ENCODE measurements around the gene MVB12B.

DNA sequence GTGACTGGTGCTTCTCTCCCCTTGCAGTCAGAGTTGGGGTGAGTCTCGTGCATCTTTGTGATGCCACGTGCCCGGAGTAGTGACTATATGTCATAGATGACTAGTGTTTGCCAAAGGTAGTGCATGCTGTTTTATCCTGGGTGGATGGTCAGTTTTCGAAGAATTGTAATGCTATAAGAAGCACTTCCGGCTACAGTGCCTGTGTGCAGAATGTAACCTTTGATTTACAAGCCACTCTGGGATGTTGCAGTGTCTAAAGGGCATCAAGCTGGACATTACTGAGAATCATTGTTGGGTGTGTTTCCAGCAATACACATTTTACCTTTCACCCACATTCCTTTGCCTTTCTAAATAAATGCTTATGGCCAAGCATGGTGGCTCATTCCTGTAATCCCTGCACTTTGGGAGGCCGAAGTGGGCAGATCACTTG is 16.7 kb downstream of the MVB12B start:
- TF ChIP-seq CTCF (IDR thresholded peaks at IDR 0.05) = no peak
- no peak for TF ChIP-seq CREM (CRISPR knock-in tag; IDR thresholded peaks at IDR 0.05)
- TF ChIP-seq, protein P1, sequence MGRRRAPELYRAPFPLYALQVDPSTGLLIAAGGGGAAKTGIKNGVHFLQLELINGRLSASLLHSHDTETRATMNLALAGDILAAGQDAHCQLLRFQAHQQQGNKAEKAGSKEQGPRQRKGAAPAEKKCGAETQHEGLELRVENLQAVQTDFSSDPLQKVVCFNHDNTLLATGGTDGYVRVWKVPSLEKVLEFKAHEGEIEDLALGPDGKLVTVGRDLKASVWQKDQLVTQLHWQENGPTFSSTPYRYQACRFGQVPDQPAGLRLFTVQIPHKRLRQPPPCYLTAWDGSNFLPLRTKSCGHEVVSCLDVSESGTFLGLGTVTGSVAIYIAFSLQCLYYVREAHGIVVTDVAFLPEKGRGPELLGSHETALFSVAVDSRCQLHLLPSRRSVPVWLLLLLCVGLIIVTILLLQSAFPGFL (CRISPR knock-in tag; IDR thresholded peaks at IDR 0.05; ENCODE audit: borderline replicate concordance) = no peak
- TF ChIP-seq, protein P2, sequence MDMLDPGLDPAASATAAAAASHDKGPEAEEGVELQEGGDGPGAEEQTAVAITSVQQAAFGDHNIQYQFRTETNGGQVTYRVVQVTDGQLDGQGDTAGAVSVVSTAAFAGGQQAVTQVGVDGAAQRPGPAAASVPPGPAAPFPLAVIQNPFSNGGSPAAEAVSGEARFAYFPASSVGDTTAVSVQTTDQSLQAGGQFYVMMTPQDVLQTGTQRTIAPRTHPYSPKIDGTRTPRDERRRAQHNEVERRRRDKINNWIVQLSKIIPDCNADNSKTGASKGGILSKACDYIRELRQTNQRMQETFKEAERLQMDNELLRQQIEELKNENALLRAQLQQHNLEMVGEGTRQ (CRISPR knock-in tag; IDR thresholded peaks at IDR 0.05) = no peak
- TF ChIP-seq ZBTB43 (CRISPR knock-in tag; IDR thresholded peaks at IDR 0.05) = no peak
- no peak for TF ChIP-seq HMGXB4 (CRISPR knock-in tag; IDR thresholded peaks at IDR 0.05)
- TF ChIP-seq GTF2I (CRISPR knock-in tag; conservative IDR thresholded peaks at IDR 0.05) = no peak
- TF ChIP-seq TEAD4 (CRISPR knock-in tag; IDR thresholded peaks at IDR 0.05) = no peak
- TF ChIP-seq NFE2L1 (CRISPR knock-in tag; IDR thresholded peaks at IDR 0.05) = no peak
- no peak for TF ChIP-seq TP53 (CRISPR knock-in tag; IDR thresholded peaks at IDR 0.05)
- TF ChIP-seq FOXK1 (CRISPR knock-in tag; IDR thresholded peaks at IDR 0.05) = no peak
- TF ChIP-seq, protein P3, sequence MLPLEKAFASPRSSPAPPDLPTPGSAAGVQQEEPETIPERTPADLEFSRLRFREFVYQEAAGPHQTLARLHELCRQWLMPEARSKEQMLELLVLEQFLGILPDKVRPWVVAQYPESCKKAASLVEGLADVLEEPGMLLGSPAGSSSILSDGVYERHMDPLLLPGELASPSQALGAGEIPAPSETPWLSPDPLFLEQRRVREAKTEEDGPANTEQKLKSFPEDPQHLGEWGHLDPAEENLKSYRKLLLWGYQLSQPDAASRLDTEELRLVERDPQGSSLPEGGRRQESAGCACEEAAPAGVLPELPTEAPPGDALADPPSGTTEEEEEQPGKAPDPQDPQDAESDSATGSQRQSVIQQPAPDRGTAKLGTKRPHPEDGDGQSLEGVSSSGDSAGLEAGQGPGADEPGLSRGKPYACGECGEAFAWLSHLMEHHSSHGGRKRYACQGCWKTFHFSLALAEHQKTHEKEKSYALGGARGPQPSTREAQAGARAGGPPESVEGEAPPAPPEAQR (CRISPR knock-in tag; IDR thresholded peaks at IDR 0.05) = no peak

Data from WTC11 (cell line).